Central memory CD8-positive, alpha-beta T cell (primary cell): ENCODE data around the gene ASTN1.

Experiments used
- ATAC-seq: fragments of 150-1000 bp; cut with Tn5 transposase; replicated peaks from 2 replicates; pipeline ENCODE4 v1.10.0; 2022; ENCODE audit warnings: mild to moderate bottlenecking, moderate FRiP score, moderate number of reproducible peaks; ENCODE audit not compliant: poor library complexity, severe bottlenecking; ENCODE audit errors: extremely low read depth
- DNase-seq, 2 donors: peaks; one replicate each; pipeline ENCODE4 v3.0.0; 2021; ENCODE audit warnings: low spot score in 2 of 2
- H3K27ac Mint-ChIP-seq: one replicate; pipeline ENCODE4 v1.8.0; 2022; ENCODE audit warnings: low read depth, mild to moderate bottlenecking, moderate library complexity, mixed read lengths
- H3K27me3 Mint-ChIP-seq: one replicate; pipeline ENCODE4 v1.8.0; 2022; ENCODE audit warnings: mixed read lengths
- H3K36me3 Mint-ChIP-seq: one replicate; pipeline ENCODE4 v1.8.0; 2022; ENCODE audit warnings: mild to moderate bottlenecking, moderate library complexity, mixed read lengths; ENCODE audit not compliant: insufficient read depth
- H3K4me1 Mint-ChIP-seq: one replicate; pipeline ENCODE4 v1.8.0; 2022; ENCODE audit warnings: mixed read lengths
- H3K4me3 Mint-ChIP-seq: one replicate; pipeline ENCODE4 v1.8.0; 2022; ENCODE audit warnings: mild to moderate bottlenecking, moderate library complexity, mixed read lengths
- H3K9me3 Mint-ChIP-seq: one replicate; pipeline ENCODE4 v1.8.0; 2022; ENCODE audit warnings: mixed read lengths

ASTN1 gene

GRCh38 chr1:177122461-177123251 lies 41.9 kb downstream of the ASTN1 start:
- no peaks in the 10 kb centered on the region for H3K4me1 Mint-ChIP-seq
- H3K27me3 Mint-ChIP-seq = no peaks in the 10 kb centered on the region
- H3K4me3 Mint-ChIP-seq = no peak overlapping the region
- H3K9me3 Mint-ChIP-seq = peaks cover 28% of the 10 kb centered on the region
- H3K27ac Mint-ChIP-seq = no peak overlapping the region
- no peaks in the 10 kb centered on the region for H3K36me3 Mint-ChIP-seq
- DNase-seq (no peak), ATAC-seq (no peak)

GRCh38 chr1:177119311-177119710 lies 45.2 kb downstream of the ASTN1 start:
- Mint-ChIP-seq H3K4me3 (no peak overlapping the region), H3K4me1 (no peaks in the 10 kb centered on the region), H3K9me3 (peaks cover 23% of the 10 kb centered on the region), H3K27ac (no peak overlapping the region), H3K36me3 (no peaks in the 10 kb centered on the region), H3K27me3 (no peaks in the 10 kb centered on the region)
- ATAC-seq (no peak), DNase-seq (no peak)

GRCh38 chr1:177118901-177119300 lies 45.6 kb downstream of the ASTN1 start:
- no peaks in the 10 kb centered on the region for H3K4me1 Mint-ChIP-seq
- DNase-seq = no peak
- no peak overlapping the region for H3K4me3 Mint-ChIP-seq
- H3K27ac Mint-ChIP-seq = no peak overlapping the region
- H3K27me3 Mint-ChIP-seq = no peaks in the 10 kb centered on the region
- ATAC-seq = no peak
- no peaks in the 10 kb centered on the region for H3K36me3 Mint-ChIP-seq
- H3K9me3 Mint-ChIP-seq = peaks cover 23% of the 10 kb centered on the region

- H3K27me3 Mint-ChIP-seq = no peaks in the 10 kb centered on the region
- no peak overlapping the region for H3K27ac Mint-ChIP-seq
- no peaks in the 10 kb centered on the region for H3K4me1 Mint-ChIP-seq
- H3K4me3 Mint-ChIP-seq = no peak overlapping the region
- peaks cover 28% of the 10 kb centered on the region for H3K9me3 Mint-ChIP-seq
- no peaks in the 10 kb centered on the region for H3K36me3 Mint-ChIP-seq
- ATAC-seq = no peak
- no peak for DNase-seq
Measured at GRCh38 chr1:177116941-177117340, 47.6 kb downstream of the ASTN1 start.

- ATAC-seq = no peak
- peaks cover 6% of the 10 kb centered on the region for H3K9me3 Mint-ChIP-seq
- no peak overlapping the region for H3K4me3 Mint-ChIP-seq
- no peak overlapping the region for H3K27ac Mint-ChIP-seq
- no peaks in the 10 kb centered on the region for H3K4me1 Mint-ChIP-seq
- H3K27me3 Mint-ChIP-seq = no peaks in the 10 kb centered on the region
- no peak for DNase-seq
- no peaks in the 10 kb centered on the region for H3K36me3 Mint-ChIP-seq
Measured at GRCh38 chr1:177106614-177107365, 57.7 kb downstream of the ASTN1 start.

- H3K36me3 Mint-ChIP-seq = no peaks in the 10 kb centered on the region
- H3K27ac Mint-ChIP-seq = no peak overlapping the region
- no peak overlapping the region for H3K4me3 Mint-ChIP-seq
- H3K27me3 Mint-ChIP-seq = no peaks in the 10 kb centered on the region
- DNase-seq (no peak), ATAC-seq (no peak)
- H3K4me1 Mint-ChIP-seq = no peaks in the 10 kb centered on the region
- H3K9me3 Mint-ChIP-seq = peaks cover 6% of the 10 kb centered on the region
Measured at GRCh38 chr1:177106196-177106595, 58.3 kb downstream of the ASTN1 start.

- DNase-seq = no peak
- Mint-ChIP-seq H3K4me3 (no peak overlapping the region), H3K4me1 (no peaks in the 10 kb centered on the region), H3K9me3 (peaks cover 11% of the 10 kb centered on the region), H3K27me3 (no peaks in the 10 kb centered on the region), H3K36me3 (peaks cover 1% of the 10 kb centered on the region), H3K27ac (no peak overlapping the region)
- no peak for ATAC-seq
Measured at GRCh38 chr1:177103005-177103852, 61.3 kb downstream of the ASTN1 start.

GRCh38 chr1:177092001-177092400 lies 72.5 kb downstream of the ASTN1 start:
- Mint-ChIP-seq H3K4me3 (no peak overlapping the region), H3K4me1 (no peaks in the 10 kb centered on the region), H3K27me3 (no peaks in the 10 kb centered on the region), H3K27ac (no peak overlapping the region), H3K36me3 (no peaks in the 10 kb centered on the region), H3K9me3 (peaks cover 18% of the 10 kb centered on the region)
- ATAC-seq (no peak), DNase-seq (no peak)

- no peak for DNase-seq
- no peaks in the 10 kb centered on the region for H3K36me3 Mint-ChIP-seq
- no peak overlapping the region for H3K27ac Mint-ChIP-seq
- H3K4me1 Mint-ChIP-seq = no peaks in the 10 kb centered on the region
- H3K9me3 Mint-ChIP-seq = peaks cover 14% of the 10 kb centered on the region
- ATAC-seq = no peak
- H3K4me3 Mint-ChIP-seq = no peak overlapping the region
- no peaks in the 10 kb centered on the region for H3K27me3 Mint-ChIP-seq
Measured at GRCh38 chr1:177091040-177091439, 73.5 kb downstream of the ASTN1 start.

- no peak overlapping the region for H3K27ac Mint-ChIP-seq
- H3K36me3 Mint-ChIP-seq = no peaks in the 10 kb centered on the region
- DNase-seq (no peak), ATAC-seq (no peak)
- no peak overlapping the region for H3K4me3 Mint-ChIP-seq
- H3K4me1 Mint-ChIP-seq = no peaks in the 10 kb centered on the region
- H3K27me3 Mint-ChIP-seq = no peaks in the 10 kb centered on the region
- peaks cover 12% of the 10 kb centered on the region for H3K9me3 Mint-ChIP-seq
Measured at GRCh38 chr1:177088966-177089365, 75.5 kb downstream of the ASTN1 start.

- H3K27me3 Mint-ChIP-seq = no peaks in the 10 kb centered on the region
- no peak for DNase-seq
Measured at GRCh38 chr1:177082855-177083693, 81.4 kb downstream of the ASTN1 start.

GRCh38 chr1:177080564-177080963 lies 83.9 kb downstream of the ASTN1 start:
- H3K4me3 Mint-ChIP-seq = no peak overlapping the region
- no peaks in the 10 kb centered on the region for H3K27me3 Mint-ChIP-seq
- ATAC-seq (no peak), DNase-seq (no peak)
- H3K9me3 Mint-ChIP-seq = peaks cover 14% of the 10 kb centered on the region
- H3K27ac Mint-ChIP-seq = no peak overlapping the region
- H3K4me1 Mint-ChIP-seq = no peaks in the 10 kb centered on the region
- no peaks in the 10 kb centered on the region for H3K36me3 Mint-ChIP-seq

More at GRCh38 chr1:177082855-177083693, 81.4 kb downstream of the ASTN1 start:
- ATAC-seq = no peak
- peaks cover 14% of the 10 kb centered on the region for H3K9me3 Mint-ChIP-seq
- H3K4me3 Mint-ChIP-seq = no peak overlapping the region
- no peaks in the 10 kb centered on the region for H3K4me1 Mint-ChIP-seq
- H3K27ac Mint-ChIP-seq = no peak overlapping the region
- H3K36me3 Mint-ChIP-seq = no peaks in the 10 kb centered on the region
